Esophagus squamous epithelium (tissue), 4 donors: Measurements from ENCODE around the gene NISCH.

Source experiments
- POLR2A ChIP-seq, 4 donors: fragments of 450-650 bp; IDR thresholded peaks; one replicate each; pipeline ENCODE4 v1.6.1; 2017; ENCODE audit warnings: antibody characterized with exemption in 4 of 4, mild to moderate bottlenecking in 4 of 4, moderate library complexity in 3 of 4
- TF ChIP-seq, protein P1 (sequence below), 6 experiments: fragments of 450-650 bp in 4 of 6; fragments of 200-600 bp in 2 of 6; sonication (generic) in 2 of 6; IDR thresholded peaks; one replicate each; pipeline ENCODE4 v1.5.1; 2016 to 2019; ENCODE audit warnings: antibody characterized with exemption in 6 of 6, mild to moderate bottlenecking in 4 of 6, moderate library complexity in 4 of 6

DNA sequence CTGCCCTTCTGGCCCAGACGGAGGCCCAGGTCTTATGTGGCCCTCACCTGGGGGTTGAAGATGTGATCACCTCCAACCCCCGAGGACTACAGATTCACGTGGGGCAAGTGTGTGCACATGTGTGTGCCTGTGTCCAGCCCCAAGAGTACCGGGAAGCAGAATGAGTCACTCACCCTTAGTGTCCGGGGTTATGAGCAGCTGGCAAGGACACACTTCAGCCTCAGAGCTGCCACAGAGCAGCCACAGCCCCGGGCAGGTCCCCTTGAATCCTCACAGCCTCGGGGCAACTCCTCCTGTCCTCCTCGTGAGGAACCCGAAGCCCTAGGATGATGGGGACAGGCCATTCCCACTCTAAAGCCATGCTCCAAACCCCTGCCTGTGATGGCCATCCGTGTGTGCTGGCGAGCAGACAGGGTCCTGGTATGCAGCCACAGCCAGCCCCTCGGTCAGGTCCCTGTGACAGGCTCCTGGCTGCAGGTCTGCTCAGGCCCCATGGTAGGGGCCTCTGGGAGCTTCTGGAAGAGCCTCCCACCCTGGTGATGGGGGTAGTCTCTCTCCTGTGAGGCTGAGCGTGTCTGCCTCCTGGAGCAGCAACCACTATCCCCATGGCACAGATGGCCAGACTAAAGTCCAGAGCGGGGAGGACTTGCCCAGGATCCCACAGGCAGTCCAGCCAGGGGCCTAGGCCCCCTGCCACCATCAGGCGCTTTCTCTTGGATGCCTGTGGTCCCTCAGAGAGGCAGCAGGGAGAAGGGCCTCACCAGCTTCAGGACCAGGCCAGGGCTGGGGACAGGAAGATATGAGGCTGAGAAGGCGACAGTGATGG lies 40.6 kb downstream of the NISCH start:
- TF ChIP-seq, protein P1, sequence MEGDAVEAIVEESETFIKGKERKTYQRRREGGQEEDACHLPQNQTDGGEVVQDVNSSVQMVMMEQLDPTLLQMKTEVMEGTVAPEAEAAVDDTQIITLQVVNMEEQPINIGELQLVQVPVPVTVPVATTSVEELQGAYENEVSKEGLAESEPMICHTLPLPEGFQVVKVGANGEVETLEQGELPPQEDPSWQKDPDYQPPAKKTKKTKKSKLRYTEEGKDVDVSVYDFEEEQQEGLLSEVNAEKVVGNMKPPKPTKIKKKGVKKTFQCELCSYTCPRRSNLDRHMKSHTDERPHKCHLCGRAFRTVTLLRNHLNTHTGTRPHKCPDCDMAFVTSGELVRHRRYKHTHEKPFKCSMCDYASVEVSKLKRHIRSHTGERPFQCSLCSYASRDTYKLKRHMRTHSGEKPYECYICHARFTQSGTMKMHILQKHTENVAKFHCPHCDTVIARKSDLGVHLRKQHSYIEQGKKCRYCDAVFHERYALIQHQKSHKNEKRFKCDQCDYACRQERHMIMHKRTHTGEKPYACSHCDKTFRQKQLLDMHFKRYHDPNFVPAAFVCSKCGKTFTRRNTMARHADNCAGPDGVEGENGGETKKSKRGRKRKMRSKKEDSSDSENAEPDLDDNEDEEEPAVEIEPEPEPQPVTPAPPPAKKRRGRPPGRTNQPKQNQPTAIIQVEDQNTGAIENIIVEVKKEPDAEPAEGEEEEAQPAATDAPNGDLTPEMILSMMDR (IDR thresholded peaks at IDR 0.05), result no peak
- no peak for TF ChIP-seq POLR2A (IDR thresholded peaks at IDR 0.05)
